Thyroid gland (tissue), 4 donors: ENCODE data around the gene SIGLEC6. TPM values are rescaled to one million over a fixed set of nuclear protein-coding genes. Genes with fewer than 3 reads are reported as not detected.

Source experiments
- DNase-seq, 2 donors: peaks; one replicate each; pipeline ENCODE4 v3.0.0-alpha.2; 2019
- H3K27ac ChIP-seq, 3 donors: fragments of 200-600 bp; sonication (generic); 1 replicate in 2 of 3; 2 replicates in 1 of 3; pipeline ENCODE4 v1.5.1; 2016 to 2019; ENCODE audit warnings: mild to moderate bottlenecking in 1 of 3, moderate library complexity in 1 of 3
- H3K27me3 ChIP-seq: fragments of 200-600 bp; sonication (generic); one replicate; pipeline ENCODE4 v1.5.1; 2019
- H3K36me3 ChIP-seq, 2 donors: fragments of 200-600 bp; sonication (generic); one replicate each; pipeline ENCODE4 v1.5.1; 2016 to 2019
- H3K4me1 ChIP-seq, 2 donors: fragments of 200-600 bp; sonication (generic); one replicate each; pipeline ENCODE4 v1.5.1; 2017 to 2019
- H3K4me3 ChIP-seq, 3 donors: fragments of 200-600 bp; sonication (generic); replicated peaks in 1 of 3; 1 replicate in 2 of 3; 2 replicates in 1 of 3; pipeline ENCODE4 v1.5.1; 2016; ENCODE audit warnings: mild to moderate bottlenecking in 1 of 3
- H3K9me3 ChIP-seq: fragments of 200-600 bp; sonication (generic); one replicate; pipeline ENCODE4 v1.5.1; 2017
- CTCF ChIP-seq, 6 experiments: fragments of 200-600 bp in 3 of 6; fragments of 450-650 bp in 3 of 6; sonication (generic) in 3 of 6; IDR thresholded peaks; one replicate each; pipeline ENCODE4 v1.5.1; 2016 to 2019; ENCODE audit warnings: antibody characterized with exemption in 6 of 6, mild to moderate bottlenecking in 2 of 6, inconsistent platforms in 1 of 6, moderate library complexity in 1 of 6
- POLR2A ChIP-seq, 2 donors: fragments of 450-650 bp; IDR thresholded peaks; one replicate each; pipeline ENCODE4 v1.6.1; 2017; ENCODE audit warnings: antibody characterized with exemption in 2 of 2, mild to moderate bottlenecking in 2 of 2, moderate library complexity in 1 of 2
- WGBS, 2 donors: methylation state at CpG; one replicate each; pipeline ENCODE4 v1.1.5; 2017; 5-methylcytosine and 5-hydroxymethylcytosine counted together
- intact Hi-C: fragments of 100-400 bp; cut with DNase I; formaldehyde crosslinking; loops from one replicate; pipeline ENCODE4 v1.15.1; 2023
- total RNA-seq, 4 donors: library from RNA; depleted of rRNA; stranded (reverse); fragments of >200 nt; gene quantifications; one replicate each; pipeline ENCODE4 v1.2.3, GENCODE V29; 2016

Gene SIGLEC6
- total RNA-seq, 4 donors from 2014 or later, result not detected

- Histone ChIP-seq H3K27ac (no peak overlapping the region), H3K4me1 (no peaks in the 10 kb centered on the region), H3K36me3 (no peaks in the 10 kb centered on the region), H3K27me3 (no peaks in the 10 kb centered on the region), H3K4me3 (no peak overlapping the region), H3K9me3 (no peaks in the 10 kb centered on the region)
- DNase-seq, result no peak
- intact Hi-C loops, result no loop called here
- WGBS, 2 donors, result 11 to 40% methylated on average over 4 to 8 of the region's 8 CpGs
- TF ChIP-seq POLR2A (IDR thresholded peaks at IDR 0.05) (no peak), CTCF (IDR thresholded peaks at IDR 0.05) (no peak)
Measured at GRCh38 chr19:51480590-51480989, 50.9 kb downstream of the SIGLEC6 start.

GRCh38 chr19:51479531-51480331 is 51.7 kb downstream of the SIGLEC6 start:
- TF ChIP-seq CTCF (IDR thresholded peaks at IDR 0.05) (no peak), POLR2A (IDR thresholded peaks at IDR 0.05) (no peak)
- Histone ChIP-seq H3K4me1 (no peaks in the 10 kb centered on the region), H3K4me3 (no peak overlapping the region), H3K36me3 (no peaks in the 10 kb centered on the region), H3K9me3 (no peaks in the 10 kb centered on the region), H3K27me3 (no peaks in the 10 kb centered on the region), H3K27ac (no peak overlapping the region)
- WGBS, 2 donors, result 81 to 84% methylated on average over 12 of the region's 12 CpGs
- intact Hi-C loops, result loop anchor here (10.0 kb wide), 1 partner anchor 175 kb away; no protein-coding TSS in a partner anchor
- no peak for DNase-seq

- no peaks in the 10 kb centered on the region for H3K9me3 ChIP-seq
- H3K27me3 ChIP-seq, result no peaks in the 10 kb centered on the region
- intact Hi-C loops, result loop anchor here (10.0 kb wide), 1 partner anchor 176 kb away; no protein-coding TSS in a partner anchor
- H3K4me3 ChIP-seq, result no peak within 1 kb of the TSS
- WGBS, 2 donors, result 55 to 56% methylated on average over 8 to 12 of the region's 17 CpGs
- no peaks in the 10 kb centered on the region for H3K4me1 ChIP-seq
- no peak within 1 kb of the TSS for H3K27ac ChIP-seq
- TF ChIP-seq POLR2A (IDR thresholded peaks at IDR 0.05) (no peak), CTCF (IDR thresholded peaks at IDR 0.05) (no peak)
- no peak for DNase-seq
- H3K36me3 ChIP-seq, result no peaks in the 10 kb centered on the region
Measured at GRCh38 chr19:51478381-51479234, 52.9 kb downstream of the SIGLEC6 start, which contains the start of gene CEACAM18. Gene CEACAM18 (plus strand): TSS chr19:51478539.

GRCh38 chr19:51477344-51477743 is 54.1 kb downstream of the SIGLEC6 start:
- TF ChIP-seq CTCF (IDR thresholded peaks at IDR 0.05) (no peak), POLR2A (IDR thresholded peaks at IDR 0.05) (no peak)
- Histone ChIP-seq H3K36me3 (no peaks in the 10 kb centered on the region), H3K9me3 (no peaks in the 10 kb centered on the region), H3K27ac (no peak overlapping the region), H3K27me3 (no peaks in the 10 kb centered on the region), H3K4me3 (no peak overlapping the region), H3K4me1 (no peaks in the 10 kb centered on the region)
- no peak for DNase-seq
- WGBS, 2 donors, result 56 to 61% methylated on average over 5 of the region's 5 CpGs
- intact Hi-C loops, result loop anchor here (10.0 kb wide), 1 partner anchor 177 kb away; no protein-coding TSS in a partner anchor
